HFFc6 (cell line): ENCODE data around the gene POLR2J. TPM values are rescaled to one million over a fixed set of nuclear protein-coding genes. Genes with fewer than 3 reads are reported as not detected.

Experiments
- DNase-seq: peaks from one replicate; pipeline ENCODE4 v3.0.0-alpha.2; 2018
- H3K27ac Mint-ChIP-seq: 2 replicates; pipeline ENCODE4 v1.8.0; 2020; ENCODE audit warnings: mild to moderate bottlenecking, mixed read lengths
- H3K27me3 Mint-ChIP-seq: 2 replicates; pipeline ENCODE4 v1.8.0; 2021; ENCODE audit warnings: mild to moderate bottlenecking, moderate library complexity, mixed read lengths; ENCODE audit not compliant: insufficient read depth
- H3K36me3 Mint-ChIP-seq: 2 replicates; pipeline ENCODE4 v1.8.0; 2021; ENCODE audit warnings: low read depth, mixed read lengths
- H3K4me1 Mint-ChIP-seq: 2 replicates; pipeline ENCODE4 v1.8.0; 2020; ENCODE audit warnings: low read depth, mixed read lengths
- H3K4me3 Mint-ChIP-seq: 2 replicates; pipeline ENCODE4 v1.8.0; 2020; ENCODE audit warnings: mild to moderate bottlenecking, moderate library complexity, mixed read lengths
- H3K9me3 Mint-ChIP-seq: 2 replicates; pipeline ENCODE4 v1.8.0; 2020; ENCODE audit warnings: mild to moderate bottlenecking, mixed read lengths
- CTCF ChIP-seq: fragments of 200-600 bp; sonication (generic); IDR thresholded peaks from 2 replicates; pipeline ENCODE4 v1.5.0; 2021; ENCODE audit warnings: antibody characterized with exemption, mild to moderate bottlenecking
- total RNA-seq, 6 experiments: library from RNA; stranded (reverse); fragmentation: NEBNext Ultra II Directional; extraction: Animal tissue kit (Norgen Biotek cat#: 25700); gene quantifications; 2 replicates in 1 of 6; 3 replicates in 5 of 6; pipeline ENCODE4 v1.2.3, GENCODE V29; 2021

POLR2J gene
- total RNA-seq, 6 experiments from 2014 or later: 61.8 to 76.5 (median 66.0) TPM

- Mint-ChIP-seq H3K9me3 (no peaks in the 10 kb centered on the region), H3K4me3 (no peak overlapping the region), H3K36me3 (peaks cover 4% of the 10 kb centered on the region; the same call in 1 of the 2 replicates), H3K4me1 (peaks cover 5% of the 10 kb centered on the region), H3K27me3 (peaks cover 5% of the 10 kb centered on the region), H3K27ac (no peak overlapping the region; the same call in 1 of the 2 replicates)
- no peak for TF ChIP-seq CTCF
- no peak for DNase-seq
These were observed 7.0 kb downstream of the POLR2J start for GRCh38 chr7:102471791-102472125.

DNA sequence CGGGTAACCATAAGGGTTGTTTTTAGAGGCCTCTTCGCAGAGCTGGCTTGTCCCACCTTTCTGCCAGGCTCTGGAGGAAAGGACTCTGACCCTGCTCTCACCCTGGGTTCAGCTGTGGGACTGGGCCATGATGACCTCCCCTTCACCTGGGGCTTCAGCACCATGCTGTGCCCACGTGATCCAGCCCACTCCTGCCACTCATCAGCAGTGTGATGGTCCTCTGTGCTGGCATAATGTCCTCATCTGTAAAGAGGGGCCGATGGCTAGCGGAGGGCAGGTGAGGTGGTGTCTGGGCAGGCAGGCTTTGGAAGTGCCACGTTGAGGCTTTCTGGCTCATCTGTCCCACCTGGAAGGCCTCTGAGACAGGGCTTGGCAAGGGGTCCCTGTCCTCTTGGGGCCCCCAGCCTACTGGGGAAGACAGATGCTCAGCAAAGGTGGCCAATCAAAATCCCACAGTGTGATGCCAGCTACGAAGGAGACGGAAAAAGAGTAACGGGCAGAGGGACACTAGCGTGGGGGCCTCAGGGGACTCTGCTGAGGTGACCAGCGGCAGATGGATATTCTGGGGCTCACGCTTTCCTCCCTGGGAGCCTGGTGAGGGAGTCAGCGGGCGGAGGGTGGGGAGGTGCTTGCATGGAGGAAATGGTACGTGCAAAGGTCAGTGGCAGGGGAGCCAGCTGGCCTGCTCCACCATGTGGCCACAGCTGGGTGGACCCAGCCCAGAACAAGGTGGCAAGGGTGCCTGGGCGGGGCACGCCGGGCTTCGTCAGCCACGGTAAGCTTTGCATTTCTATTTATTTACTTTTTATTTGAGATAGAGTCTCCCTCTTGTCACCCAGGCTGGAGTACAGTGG lies 8.5 kb downstream of the POLR2J start:
- H3K27me3 Mint-ChIP-seq: peaks cover 5% of the 10 kb centered on the region
- DNase-seq: no peak
- peaks cover 19% of the 10 kb centered on the region for H3K4me1 Mint-ChIP-seq
- TF ChIP-seq CTCF: no peak
- peaks cover 5% of the 10 kb centered on the region; the same call in 1 of the 2 replicates for H3K36me3 Mint-ChIP-seq
- no peak overlapping the region for H3K4me3 Mint-ChIP-seq
- no peak overlapping the region for H3K27ac Mint-ChIP-seq
- no peaks in the 10 kb centered on the region for H3K9me3 Mint-ChIP-seq

- Mint-ChIP-seq H3K9me3 (no peaks in the 10 kb centered on the region), H3K4me1 (peaks cover 19% of the 10 kb centered on the region), H3K27me3 (peaks cover 5% of the 10 kb centered on the region), H3K36me3 (peaks cover 5% of the 10 kb centered on the region; the same call in 1 of the 2 replicates), H3K4me3 (no peak overlapping the region), H3K27ac (no peak overlapping the region)
- no peak for DNase-seq
- no peak for TF ChIP-seq CTCF
These were observed 9.3 kb downstream of the POLR2J start for GRCh38 chr7:102469351-102469971.

GRCh38 chr7:102468478-102469350 lies 10.0 kb downstream of the POLR2J start:
- TF ChIP-seq CTCF: no peak
- DNase-seq: no peak
- no peaks in the 10 kb centered on the region for H3K9me3 Mint-ChIP-seq
- H3K36me3 Mint-ChIP-seq: peaks cover 11% of the 10 kb centered on the region; the same call in 1 of the 2 replicates
- H3K27ac Mint-ChIP-seq: no peak overlapping the region
- peaks cover 25% of the 10 kb centered on the region for H3K4me1 Mint-ChIP-seq
- no peak overlapping the region for H3K4me3 Mint-ChIP-seq
- H3K27me3 Mint-ChIP-seq: peaks cover 9% of the 10 kb centered on the region
